ENCODE data around the gene CACNA2D3.

The CACNA2D3 gene

DNA sequence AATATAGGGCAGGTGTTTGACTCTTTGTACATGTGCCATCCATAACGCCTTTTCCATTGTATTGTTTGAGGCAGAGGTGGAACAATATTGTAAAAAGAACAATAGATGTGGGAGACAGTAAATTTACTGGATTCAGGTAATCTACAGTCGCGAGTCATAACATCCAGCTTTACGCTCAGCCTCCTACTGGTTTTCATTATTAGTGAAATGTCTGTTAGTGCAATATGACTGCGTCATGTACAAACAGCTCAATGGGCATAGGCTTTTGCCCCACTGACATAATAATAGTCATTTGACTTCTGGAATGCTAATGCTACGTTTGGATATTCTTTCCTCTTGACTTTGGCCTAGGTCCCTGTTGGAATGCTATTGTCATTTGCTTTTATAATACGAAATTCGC lies 9.5 kb downstream of the CACNA2D3 start:
- TF ChIP-seq, protein P1, sequence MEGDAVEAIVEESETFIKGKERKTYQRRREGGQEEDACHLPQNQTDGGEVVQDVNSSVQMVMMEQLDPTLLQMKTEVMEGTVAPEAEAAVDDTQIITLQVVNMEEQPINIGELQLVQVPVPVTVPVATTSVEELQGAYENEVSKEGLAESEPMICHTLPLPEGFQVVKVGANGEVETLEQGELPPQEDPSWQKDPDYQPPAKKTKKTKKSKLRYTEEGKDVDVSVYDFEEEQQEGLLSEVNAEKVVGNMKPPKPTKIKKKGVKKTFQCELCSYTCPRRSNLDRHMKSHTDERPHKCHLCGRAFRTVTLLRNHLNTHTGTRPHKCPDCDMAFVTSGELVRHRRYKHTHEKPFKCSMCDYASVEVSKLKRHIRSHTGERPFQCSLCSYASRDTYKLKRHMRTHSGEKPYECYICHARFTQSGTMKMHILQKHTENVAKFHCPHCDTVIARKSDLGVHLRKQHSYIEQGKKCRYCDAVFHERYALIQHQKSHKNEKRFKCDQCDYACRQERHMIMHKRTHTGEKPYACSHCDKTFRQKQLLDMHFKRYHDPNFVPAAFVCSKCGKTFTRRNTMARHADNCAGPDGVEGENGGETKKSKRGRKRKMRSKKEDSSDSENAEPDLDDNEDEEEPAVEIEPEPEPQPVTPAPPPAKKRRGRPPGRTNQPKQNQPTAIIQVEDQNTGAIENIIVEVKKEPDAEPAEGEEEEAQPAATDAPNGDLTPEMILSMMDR (IDR thresholded peaks at IDR 0.05) = no peak

DNA sequence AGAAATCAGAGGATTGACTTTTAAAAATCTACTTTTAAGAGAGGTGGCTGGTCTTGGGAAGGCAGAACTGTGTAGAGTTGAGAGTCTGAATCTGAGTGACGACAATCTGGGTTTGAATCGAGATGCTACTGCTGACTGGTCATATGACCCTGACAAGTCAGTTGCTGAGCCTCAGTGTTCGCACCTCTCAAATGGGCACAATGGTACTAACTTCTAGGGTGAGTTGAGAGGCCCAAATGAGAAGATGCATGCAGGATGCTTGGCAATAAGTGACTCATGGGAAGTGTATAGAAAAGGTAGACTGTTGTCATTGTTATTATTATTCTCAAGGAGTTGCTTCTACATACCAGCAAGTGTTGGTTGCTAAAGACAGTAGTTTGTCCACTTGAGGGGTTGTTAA lies 10.3 kb downstream of the CACNA2D3 start:
- TF ChIP-seq, protein P1 (IDR thresholded peaks at IDR 0.05) = no peak

DNA sequence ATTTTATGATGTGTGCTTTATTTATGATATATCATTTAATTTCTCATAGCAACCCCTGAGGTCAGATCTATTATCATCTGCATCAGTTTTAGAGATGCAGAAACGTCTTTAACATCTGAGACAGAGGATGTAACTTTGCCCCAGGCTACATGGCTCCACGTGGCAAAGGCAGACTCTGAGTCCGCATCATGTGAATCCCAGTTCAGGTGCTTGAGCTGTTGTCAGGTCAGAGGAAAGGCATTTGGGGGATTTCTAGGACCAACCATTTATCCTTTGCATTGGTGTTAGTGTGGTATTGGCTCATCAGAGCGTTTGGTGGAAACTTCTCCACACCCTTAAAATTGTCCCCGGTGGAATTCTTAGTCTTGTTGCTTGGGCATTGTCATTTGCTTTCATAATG lies 10.8 kb downstream of the CACNA2D3 start:
- TF ChIP-seq, protein P1 (IDR thresholded peaks at IDR 0.05) = no peak

DNA sequence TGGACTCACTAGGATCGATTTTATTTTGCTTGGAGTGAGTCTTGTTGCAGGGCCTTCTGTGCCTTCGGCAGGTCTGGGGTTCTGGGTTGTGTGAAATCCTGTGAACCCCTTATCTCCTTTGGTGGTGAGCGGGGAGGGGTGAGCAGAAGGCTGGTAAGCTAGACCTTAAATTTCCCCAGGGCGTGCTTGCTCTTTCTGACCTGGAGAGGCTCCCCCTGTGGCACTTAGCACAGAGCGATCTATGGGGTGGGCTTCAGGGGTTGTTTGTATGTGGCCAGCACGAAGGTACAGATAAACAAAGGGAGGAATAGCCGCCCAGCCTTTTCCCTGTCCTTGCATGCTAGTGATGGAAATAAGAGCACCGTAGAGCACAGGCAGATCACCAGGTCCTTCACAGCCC lies 11.8 kb downstream of the CACNA2D3 start:
- TF ChIP-seq, protein P1 (IDR thresholded peaks at IDR 0.05) = no peak

DNA sequence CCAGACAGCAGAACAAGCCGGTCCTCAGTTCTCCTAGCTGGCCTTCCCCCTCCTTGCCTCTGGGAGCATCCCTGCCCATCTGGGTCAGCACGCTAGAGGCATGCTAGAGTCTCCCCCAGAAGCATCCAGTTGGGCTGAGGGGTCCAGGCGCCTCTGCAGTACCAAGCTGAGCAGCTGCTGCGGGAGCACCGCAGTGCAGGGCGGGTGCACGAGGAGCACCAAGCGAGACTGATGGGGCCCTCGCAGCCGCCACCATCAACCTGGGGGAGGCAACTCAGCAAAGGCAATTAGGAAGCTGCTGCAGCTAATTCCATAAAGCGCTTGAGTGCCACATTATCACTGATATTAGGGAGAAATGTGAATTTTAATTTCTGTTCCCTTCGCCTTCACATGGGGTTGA lies 12.4 kb downstream of the CACNA2D3 start:
- TF ChIP-seq, protein P1 (IDR thresholded peaks at IDR 0.05) = no peak

DNA sequence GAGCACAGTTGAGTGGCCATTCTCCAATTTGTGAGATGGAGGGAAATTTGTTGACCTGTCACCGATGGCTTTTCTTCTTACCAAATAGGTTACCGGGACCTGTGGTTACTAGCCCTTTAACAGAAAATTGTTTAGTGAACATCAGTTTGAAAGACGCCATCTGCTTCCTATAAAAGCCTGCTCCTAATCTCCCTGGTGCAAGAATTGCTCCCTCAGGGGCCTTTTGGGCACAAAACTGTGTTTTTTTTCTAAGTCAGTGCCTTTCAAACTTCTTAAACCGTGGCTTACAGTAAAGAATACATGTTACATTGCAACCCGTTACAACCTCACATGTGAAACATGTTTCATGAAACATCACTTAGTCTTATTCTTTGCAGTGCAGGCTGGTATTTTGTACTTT lies 15.0 kb downstream of the CACNA2D3 start:
- TF ChIP-seq, protein P1 (IDR thresholded peaks at IDR 0.05) = no peak

DNA sequence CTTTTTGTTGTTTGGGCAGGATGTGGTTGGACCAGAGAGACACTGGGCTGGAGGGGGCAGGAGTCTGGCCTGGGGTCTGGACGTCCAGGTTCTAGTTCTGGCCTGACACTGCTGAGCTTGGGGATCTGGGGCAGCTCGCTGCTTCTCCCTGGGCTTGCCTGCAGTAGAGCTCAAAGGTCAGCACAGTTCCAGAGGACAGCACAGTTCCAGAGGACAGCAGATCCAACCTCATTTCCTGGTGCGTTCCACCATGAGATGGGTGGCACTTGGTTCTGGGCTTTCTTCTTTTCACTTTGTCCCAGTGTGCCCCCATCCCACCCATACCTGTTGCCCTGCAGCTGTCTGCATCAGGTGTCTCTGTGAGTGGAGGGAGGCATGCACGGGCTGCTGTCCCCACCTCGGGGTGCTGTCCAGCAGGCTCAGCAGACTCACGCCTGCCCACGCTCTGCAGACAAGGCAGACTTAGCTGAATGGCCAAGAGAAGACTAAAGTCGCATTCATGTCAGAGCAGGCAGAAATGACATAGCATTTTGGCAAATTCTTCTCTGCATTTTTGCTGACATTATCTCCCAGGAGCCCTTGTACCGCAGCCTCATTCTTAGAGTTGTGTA lies 16.7 kb downstream of the CACNA2D3 start:
- TF ChIP-seq, protein P1 (IDR thresholded peaks at IDR 0.05) = no peak

DNA sequence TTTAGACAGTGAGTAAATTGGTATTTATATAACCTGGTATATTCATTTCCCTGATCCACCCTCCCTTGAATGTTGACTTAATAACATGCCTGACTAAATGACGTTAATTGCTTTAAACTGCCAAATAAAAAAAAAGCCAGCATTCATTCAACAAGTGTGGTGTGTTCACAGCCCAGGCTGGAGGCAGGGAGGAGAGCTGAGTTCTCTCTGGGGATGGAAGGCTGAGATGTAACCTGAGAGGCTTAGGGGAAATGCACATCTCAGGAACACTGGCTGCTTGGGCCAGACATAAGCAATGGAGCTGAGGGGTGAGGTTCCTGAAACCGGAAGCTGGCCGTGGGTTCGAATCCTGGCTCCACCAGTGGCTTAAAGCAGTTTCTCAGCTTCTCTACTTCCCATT lies 17.3 kb downstream of the CACNA2D3 start:
- TF ChIP-seq, protein P1 (IDR thresholded peaks at IDR 0.05) = no peak

Measured in LNCAP (cell line).